ENCODE measurements around the gene RNASE13.
"Not testable (repeated sequence)": the region's sequence is repeated elsewhere in the genome, so short reads cannot be mapped to it uniquely, and the experiment has no call there.

GRCh38 chr14:21009721-21010120 is 24.9 kb downstream of the RNASE13 start:
- not testable (repeated sequence) for TF ChIP-seq CTCF (conservative IDR thresholded peaks at IDR 0.05; ENCODE audit: low read depth in 2 of 2); EZH2phosphoT487 (IDR thresholded peaks at IDR 0.05; ENCODE audit: unreplicated experiment); JUNB (IDR thresholded peaks at IDR 0.05; ENCODE audit: unreplicated experiment)
